ENCODE results near the gene FAM168A. TPM values are rescaled to one million over a fixed set of nuclear protein-coding genes. Genes with fewer than 3 reads are reported as not detected.

FAM168A gene
- total RNA-seq, 1 experiment from 2014 or later = 21.1 TPM

- Histone ChIP-seq H3K23ac (ENCODE audit: insufficient read length, low read depth, low read length) (no peak overlapping the region), H2BK120ac (ENCODE audit: low read depth, low read length, poor library complexity, severe bottlenecking) (no peak overlapping the region), H3K18ac (ENCODE audit: insufficient read length, low read depth, low read length) (no peak overlapping the region), H3K27me3 (ENCODE audit: insufficient read depth, low read length) (no peaks in the 10 kb centered on the region), H3K79me1 (ENCODE audit: insufficient read depth, low read depth, low read length, poor library complexity, severe bottlenecking) (no peaks in the 10 kb centered on the region), H3K56ac (ENCODE audit: insufficient read length, low read depth, low read length) (no peak overlapping the region), H3K4me1 (ENCODE audit: insufficient read depth, low read length) (no peaks in the 10 kb centered on the region; the same call in 1 of the 2 replicates), H4K20me1 (ENCODE audit: control insufficient read depth, insufficient read depth, insufficient read length) (no peaks in the 10 kb centered on the region), H4K91ac (ENCODE audit: insufficient read length, low read depth, low read length) (no peak overlapping the region), H3K4me2 (ENCODE audit: insufficient read depth, insufficient read length, low read length) (no peak overlapping the region), H3K14ac (ENCODE audit: insufficient read depth, low read length) (no peak overlapping the region), H3K9ac (ENCODE audit: extremely low read depth, insufficient read length, low read length) (no peak overlapping the region), H2BK12ac (ENCODE audit: insufficient read length, low read depth, low read length) (no peak overlapping the region), H3K4ac (ENCODE audit: low read depth, low read length) (no peak overlapping the region), H2AK5ac (ENCODE audit: insufficient read length, low read length) (no peak overlapping the region), H3T11ph (ENCODE audit: low read length) (no peak overlapping the region), H4K5ac (ENCODE audit: insufficient read length, low read depth, low read length) (no peak overlapping the region), H2AFZ (ENCODE audit: low read length) (no peak overlapping the region), H2BK5ac (ENCODE audit: insufficient read length, low read length) (no peak overlapping the region), H4K8ac (replicated peaks; ENCODE audit: insufficient read length, low read depth, low read length) (no peak overlapping the region), H3K9me3 (ENCODE audit: control insufficient read depth, low read depth, low read length) (no peaks in the 10 kb centered on the region), H3K27ac (ENCODE audit: insufficient read length, low read depth, low read length) (no peak overlapping the region), H2BK20ac (ENCODE audit: low read depth, low read length, poor library complexity, severe bottlenecking) (no peak overlapping the region), H2BK15ac (ENCODE audit: low read depth, low read length) (no peak overlapping the region), H3K79me2 (ENCODE audit: insufficient read depth, low read length) (no peaks in the 10 kb centered on the region), H3K23me2 (ENCODE audit: insufficient read length, low read depth, low read length, poor library complexity, severe bottlenecking) (no peaks in the 10 kb centered on the region)
- peaks cover 11 to 14% of the 10 kb centered on the region in 2 experiments for H3K9me3 Mint-ChIP-seq
- DNase-seq = no peak
- TF ChIP-seq, protein P1, sequence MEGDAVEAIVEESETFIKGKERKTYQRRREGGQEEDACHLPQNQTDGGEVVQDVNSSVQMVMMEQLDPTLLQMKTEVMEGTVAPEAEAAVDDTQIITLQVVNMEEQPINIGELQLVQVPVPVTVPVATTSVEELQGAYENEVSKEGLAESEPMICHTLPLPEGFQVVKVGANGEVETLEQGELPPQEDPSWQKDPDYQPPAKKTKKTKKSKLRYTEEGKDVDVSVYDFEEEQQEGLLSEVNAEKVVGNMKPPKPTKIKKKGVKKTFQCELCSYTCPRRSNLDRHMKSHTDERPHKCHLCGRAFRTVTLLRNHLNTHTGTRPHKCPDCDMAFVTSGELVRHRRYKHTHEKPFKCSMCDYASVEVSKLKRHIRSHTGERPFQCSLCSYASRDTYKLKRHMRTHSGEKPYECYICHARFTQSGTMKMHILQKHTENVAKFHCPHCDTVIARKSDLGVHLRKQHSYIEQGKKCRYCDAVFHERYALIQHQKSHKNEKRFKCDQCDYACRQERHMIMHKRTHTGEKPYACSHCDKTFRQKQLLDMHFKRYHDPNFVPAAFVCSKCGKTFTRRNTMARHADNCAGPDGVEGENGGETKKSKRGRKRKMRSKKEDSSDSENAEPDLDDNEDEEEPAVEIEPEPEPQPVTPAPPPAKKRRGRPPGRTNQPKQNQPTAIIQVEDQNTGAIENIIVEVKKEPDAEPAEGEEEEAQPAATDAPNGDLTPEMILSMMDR (conservative IDR thresholded peaks at IDR 0.05) = no peak
- peaks cover 0 to 19% (median 6%) of the 10 kb centered on the region in 3 experiments; a peak in 4 of 7 replicates for H3K36me3 Mint-ChIP-seq (ENCODE audit: insufficient read depth in 1 of 3, low read depth in 3 of 3)
- H3K4me3 Mint-ChIP-seq = no peak overlapping the region
- WGBS (ENCODE audit: extremely low coverage, insufficient read length, low lambda C conversion rate) = no CpG with 5 or more reads among the region's 2 CpGs
- H3K27me3 Mint-ChIP-seq (ENCODE audit: low read depth) = no peaks in the 10 kb centered on the region; the same call in 1 of the 2 replicates
- no peak overlapping the region for H3K27ac Mint-ChIP-seq
- peaks cover 7 to 14% of the 10 kb centered on the region in 2 experiments for H3K4me1 Mint-ChIP-seq
Measured at GRCh38 chr11:73480677-73481076, 117.2 kb downstream of the FAM168A start.
